ENCODE measurements around the gene GPATCH1. TPM values are rescaled to one million over a fixed set of nuclear protein-coding genes. Genes with fewer than 3 reads are reported as not detected.

GPATCH1 gene
- total and polyA plus RNA-seq, 9 of the 15 experiments (the other 6 are each of a cell fraction or from before 2014, with no cell fraction given), result 3.7 to 9.7 (median 7.7) TPM

DNA sequence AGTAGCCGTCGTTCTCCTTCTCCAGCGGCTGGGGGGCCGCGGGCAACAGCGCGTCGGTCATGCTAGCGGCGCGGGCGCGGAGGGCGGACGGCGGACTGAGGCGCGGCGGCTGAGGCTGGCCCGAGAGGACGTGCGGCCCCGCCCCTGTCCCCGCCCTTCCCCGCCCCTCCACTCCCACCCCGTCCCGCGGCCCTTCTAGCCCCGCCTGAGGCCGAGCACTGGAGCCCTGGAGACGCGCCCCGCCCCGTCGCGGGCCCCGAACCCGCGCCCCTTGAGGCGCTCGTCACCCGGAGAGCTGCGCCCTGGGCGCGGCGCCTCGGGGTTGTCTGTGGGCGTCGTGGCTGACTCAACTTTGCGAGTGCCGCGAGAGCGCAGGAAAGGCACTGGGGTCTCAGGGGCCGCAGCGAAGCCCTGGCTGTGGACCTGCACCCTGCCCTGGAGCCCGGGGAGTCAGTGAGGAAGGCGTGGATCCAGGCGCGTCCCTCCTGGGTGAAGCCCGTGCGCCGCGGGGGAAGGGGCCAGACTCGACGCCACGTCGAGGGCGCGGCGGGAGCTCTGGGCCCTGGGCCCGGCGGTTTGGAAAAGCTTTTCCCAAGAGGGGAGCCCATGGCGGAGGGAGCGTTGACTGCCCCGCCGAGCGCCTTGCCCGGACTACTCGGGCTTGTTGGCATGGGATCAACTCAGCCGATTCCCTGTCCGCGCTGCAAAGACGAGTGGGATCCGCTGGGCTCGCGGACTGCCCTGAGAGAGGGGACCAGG, 16.0 kb upstream of the GPATCH1 start, which contains the start of gene RHPN2 (continued):
- TF ChIP-seq ZNF408 (CRISPR knock-in tag; IDR thresholded peaks at IDR 0.05; ENCODE audit: low read depth), result no peak
- peak; percentile 46 for TF ChIP-seq TAF1 (IDR thresholded peaks at IDR 0.05; ENCODE audit: control insufficient read depth, extremely low read depth, insufficient read depth, low read length, severe bottlenecking)
- no peak for TF ChIP-seq ZNF212 (CRISPR knock-in tag; IDR thresholded peaks at IDR 0.05)
- peak; percentile 54; the same call in 1 of the 2 replicates for TF ChIP-seq MTA3 (IDR thresholded peaks at IDR 0.05; ENCODE audit: borderline replicate concordance)
- no peak for TF ChIP-seq HDAC8 (tag; IDR thresholded peaks at IDR 0.05)
- peak; percentile 75 for TF ChIP-seq CTBP1 (IDR thresholded peaks at IDR 0.05; ENCODE audit: borderline replicate concordance)
- TF ChIP-seq, protein P1, sequence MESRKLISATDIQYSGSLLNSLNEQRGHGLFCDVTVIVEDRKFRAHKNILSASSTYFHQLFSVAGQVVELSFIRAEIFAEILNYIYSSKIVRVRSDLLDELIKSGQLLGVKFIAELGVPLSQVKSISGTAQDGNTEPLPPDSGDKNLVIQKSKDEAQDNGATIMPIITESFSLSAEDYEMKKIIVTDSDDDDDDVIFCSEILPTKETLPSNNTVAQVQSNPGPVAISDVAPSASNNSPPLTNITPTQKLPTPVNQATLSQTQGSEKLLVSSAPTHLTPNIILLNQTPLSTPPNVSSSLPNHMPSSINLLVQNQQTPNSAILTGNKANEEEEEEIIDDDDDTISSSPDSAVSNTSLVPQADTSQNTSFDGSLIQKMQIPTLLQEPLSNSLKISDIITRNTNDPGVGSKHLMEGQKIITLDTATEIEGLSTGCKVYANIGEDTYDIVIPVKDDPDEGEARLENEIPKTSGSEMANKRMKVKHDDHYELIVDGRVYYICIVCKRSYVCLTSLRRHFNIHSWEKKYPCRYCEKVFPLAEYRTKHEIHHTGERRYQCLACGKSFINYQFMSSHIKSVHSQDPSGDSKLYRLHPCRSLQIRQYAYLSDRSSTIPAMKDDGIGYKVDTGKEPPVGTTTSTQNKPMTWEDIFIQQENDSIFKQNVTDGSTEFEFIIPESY (CRISPR knock-in tag; IDR thresholded peaks at IDR 0.05), result peak; percentile 51; the same call in 1 of the 2 replicates
- no peak for TF ChIP-seq ATF1 (CRISPR knock-in tag; IDR thresholded peaks at IDR 0.05)
- TF ChIP-seq ATF1 (tag; IDR thresholded peaks at IDR 0.05), result peak; percentile 50
- peak; percentile 59 for TF ChIP-seq NFIC (IDR thresholded peaks at IDR 0.05)
- TF ChIP-seq RB1 (IDR thresholded peaks at IDR 0.05; ENCODE audit: low read depth), result peak; percentile 71; the same call in 1 of the 2 replicates
- no peak for TF ChIP-seq KAT7 (CRISPR knock-in tag; IDR thresholded peaks at IDR 0.05; ENCODE audit: borderline replicate concordance)
- TF ChIP-seq PHB2 (IDR thresholded peaks at IDR 0.05; ENCODE audit: low read depth), result no peak
- TF ChIP-seq SAFB (IDR thresholded peaks at IDR 0.05; ENCODE audit: borderline replicate concordance, low read depth, low read length), result peak; percentile 61; the same call in 1 of the 2 replicates
- TF ChIP-seq ADNP (tag; IDR thresholded peaks at IDR 0.05), result no peak
- TF ChIP-seq EGR1 (conservative IDR thresholded peaks at IDR 0.05), result peak; percentile 55; the same call in 1 of the 2 replicates
- TF ChIP-seq ELF4 (CRISPR knock-in tag; IDR thresholded peaks at IDR 0.05), result no peak
- TF ChIP-seq HDAC6 (IDR thresholded peaks at IDR 0.05; ENCODE audit: low read depth, low read length), result 0 out of 2 replicates have a peak, but pooled peaks have one; percentile 12
- peak; percentile 29; the same call in 1 of the 2 replicates for TF ChIP-seq CHD2 (IDR thresholded peaks at IDR 0.05; ENCODE audit: low read depth, low read length)
- no peak for TF ChIP-seq XRCC5 (IDR thresholded peaks at IDR 0.05; ENCODE audit: low read depth, low read length)
- peak; percentile 30 for TF ChIP-seq KDM5B (IDR thresholded peaks at IDR 0.05; ENCODE audit: insufficient replicate concordance, low read depth, low read length)
- TF ChIP-seq ETV6 (IDR thresholded peaks at IDR 0.05; ENCODE audit: borderline replicate concordance in 1 of 2, low read depth in 2 of 2, low read length in 1 of 2), result no peak
- TF ChIP-seq ETV6 (CRISPR knock-in tag; IDR thresholded peaks at IDR 0.05; ENCODE audit: borderline replicate concordance), result no peak
- TF ChIP-seq SMARCA5 (IDR thresholded peaks at IDR 0.05), result no peak
- TF ChIP-seq MAZ (CRISPR knock-in tag; conservative IDR thresholded peaks at IDR 0.05 in 1 of 2, IDR thresholded peaks at IDR 0.05 in 1 of 2), result 0 out of 4 replicates have a peak, but pooled peaks of 1 of the 2 experiments have one; percentile 52
- no peak for TF ChIP-seq ZNF311 (CRISPR knock-in tag; IDR thresholded peaks at IDR 0.05)
- TF ChIP-seq L3MBTL2 (IDR thresholded peaks at IDR 0.05), result peak; percentile 80
- peak; percentile 39 to 44; a peak in 3 of 4 replicates for TF ChIP-seq NRF1 (conservative IDR thresholded peaks at IDR 0.05 in 1 of 2, IDR thresholded peaks at IDR 0.05 in 1 of 2)
- TF ChIP-seq KAT2B (IDR thresholded peaks at IDR 0.05; ENCODE audit: low read depth, low read length), result no peak

Measured in K562 (cell line).